GM19328 (cell line): ENCODE results near the gene RLN3.

Experiments
- ATAC-seq: cut with Tn5 transposase; IDR thresholded peaks from one replicate; pipeline ENCODE4 v1.9.1; 2021; ENCODE audit warnings: mild to moderate bottlenecking, moderate library complexity; ENCODE audit not compliant: unreplicated experiment

RLN3 gene

GRCh38 chr19:14073261-14073924 is 45.4 kb downstream of the RLN3 start:
- ATAC-seq, result peak; percentile 47

- ATAC-seq, result no peak
These were observed 46.2 kb downstream of the RLN3 start for GRCh38 chr19:14073925-14074838.

GRCh38 chr19:14078411-14078810 is 50.5 kb downstream of the RLN3 start:
- ATAC-seq, result no peak
